ENCODE results near the gene PERM1.
"Not testable (repeated sequence)": the region's sequence is repeated elsewhere in the genome, so short reads cannot be mapped to it uniquely, and the experiment has no call there.

PERM1 gene

GRCh38 chr1:950268-950667, 31.6 kb downstream of the PERM1 start:
- no peak for TF ChIP-seq CTCF (IDR thresholded peaks at IDR 0.05; ENCODE audit: control extremely low read depth, extremely low read depth, low read depth, missing control alignments)
- ChIA-PET CTCF (no interaction called here), POLR2A (no interaction called here)

GRCh38 chr1:947958-948357, 33.9 kb downstream of the PERM1 start:
- TF ChIP-seq CTCF (IDR thresholded peaks at IDR 0.05; ENCODE audit: control extremely low read depth, extremely low read depth, low read depth, missing control alignments), result no peak
- no peak for DNase-seq (ENCODE audit: extremely low spot score)
- ChIA-PET POLR2A (no interaction called here), CTCF (no interaction called here)

More at GRCh38 chr1:950268-950667, 31.6 kb downstream of the PERM1 start:
- no peak for DNase-seq (ENCODE audit: extremely low spot score)

- CTCF ChIA-PET, result interaction anchor here (1.6 kb wide), 1 partner anchor 9 kb away, joined by 5 read pairs; no protein-coding TSS in a partner anchor
- POLR2A ChIA-PET; DNase-seq (ENCODE audit: extremely low spot score): not testable (repeated sequence)
These were observed 35.1 kb downstream of the PERM1 start for GRCh38 chr1:946811-947210.

- no peak for DNase-seq (ENCODE audit: extremely low spot score)
- POLR2A ChIA-PET, result no interaction called here
- TF ChIP-seq CTCF (IDR thresholded peaks at IDR 0.05; ENCODE audit: control extremely low read depth, extremely low read depth, low read depth, missing control alignments), result no peak
- CTCF ChIA-PET, result interaction anchor here (1.6 kb wide), 1 partner anchor 8 kb away, joined by 5 read pairs; no protein-coding TSS in a partner anchor
These were observed 36.0 kb downstream of the PERM1 start for GRCh38 chr1:945688-946556.

GRCh38 chr1:944341-945325, 37.3 kb downstream of the PERM1 start:
- no peak for TF ChIP-seq CTCF (IDR thresholded peaks at IDR 0.05; ENCODE audit: control extremely low read depth, extremely low read depth, low read depth, missing control alignments)
- ChIA-PET CTCF (interaction anchor here (1.3 kb wide), 1 partner anchor 41 kb away, joined by 3 read pairs; no protein-coding TSS in a partner anchor), POLR2A (no interaction called here)
- no peak for DNase-seq (ENCODE audit: extremely low spot score)

- POLR2A ChIA-PET, result no interaction called here
- CTCF ChIA-PET, result interaction anchor here (1.3 kb wide), 1 partner anchor 40 kb away, joined by 3 read pairs; no protein-coding TSS in a partner anchor
- TF ChIP-seq CTCF (IDR thresholded peaks at IDR 0.05; ENCODE audit: control extremely low read depth, extremely low read depth, low read depth, missing control alignments), result no peak
- DNase-seq (ENCODE audit: extremely low spot score), result no peak
These were observed 38.1 kb downstream of the PERM1 start for GRCh38 chr1:943545-944340.
